GM12878 (cell line): Measurements from ENCODE around the gene SNX22.

ENCODE experiments used
- CREB1 ChIP-seq: IDR thresholded peaks from 2 replicates; pipeline ENCODE4 v1.6.1; 2012; ENCODE audit warnings: low read depth, mild to moderate bottlenecking, inconsistent platforms
- ESRRA ChIP-seq: IDR thresholded peaks from 2 replicates; pipeline ENCODE4 v1.6.1; 2012; ENCODE audit warnings: mild to moderate bottlenecking, low read length, improper control_type of control experiment
- KDM1A ChIP-seq: fragments of 200-600 bp; sonication (generic); IDR thresholded peaks from 2 replicates; pipeline ENCODE4 v1.6.1; 2016; ENCODE audit warnings: borderline replicate concordance
- POLR2A ChIP-seq: IDR thresholded peaks from 2 replicates; pipeline ENCODE4 v1.6.1; 2011; ENCODE audit warnings: low read depth, mild to moderate bottlenecking, low read length
- POLR2AphosphoS5 ChIP-seq: IDR thresholded peaks from 2 replicates; pipeline ENCODE4 v1.6.1; 2011; ENCODE audit warnings: mild to moderate bottlenecking, low read length, inconsistent platforms
- STAT3 ChIP-seq: IDR thresholded peaks from 2 replicates; pipeline ENCODE4 v1.6.1; 2011; ENCODE audit warnings: low read depth, low read length, improper control_type of control experiment
- YY1 ChIP-seq: IDR thresholded peaks from 2 replicates; pipeline ENCODE4 v1.6.1; 2011; ENCODE audit warnings: low read depth, mild to moderate bottlenecking, low read length

DNA sequence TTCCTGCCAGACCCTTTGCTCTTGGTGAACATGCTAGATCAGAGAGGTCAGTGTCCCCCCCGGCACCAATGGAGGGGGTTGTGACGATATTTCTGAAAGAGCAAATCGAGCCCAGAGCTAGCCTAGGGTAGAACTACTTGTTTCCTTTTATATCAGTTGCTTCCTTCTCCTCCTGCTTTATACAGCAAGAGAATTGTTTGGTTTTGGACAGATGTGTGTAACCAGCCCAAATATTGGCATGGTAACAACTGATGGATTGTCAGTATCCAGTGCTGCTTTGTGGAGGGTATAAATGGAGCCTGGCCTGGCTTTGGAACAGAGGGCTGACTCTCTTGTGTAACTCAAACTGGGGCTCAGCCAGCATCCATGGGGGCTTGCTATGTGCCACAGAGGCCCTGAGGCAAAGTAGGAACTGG, 28.6 kb upstream of the SNX22 start:
- no peak for TF ChIP-seq YY1
- TF ChIP-seq KDM1A = no peak
- no peak for TF ChIP-seq STAT3
- TF ChIP-seq POLR2AphosphoS5 = no peak
- TF ChIP-seq CREB1 = no peak
- no peak for TF ChIP-seq POLR2A
- no peak for TF ChIP-seq ESRRA
